H1 (cell line): ENCODE data around the gene ARHGEF11. TPM values are rescaled to one million over a fixed set of nuclear protein-coding genes. Genes with fewer than 3 reads are reported as not detected.

ENCODE experiments used
- CTCF ChIA-PET: fragments of 300-600 bp; sonication (Branson Sonifier 250); formaldehyde crosslinking; loops from one replicate; lab custom pipeline; 2021; ENCODE audit not compliant: partially characterized antibody; lab: Charles Lee
- POLR2A ChIA-PET: fragments of 300-600 bp; sonication (Branson Sonifier 250); formaldehyde crosslinking; loops from one replicate; lab custom pipeline; 2021; ENCODE audit warnings: inconsistent platforms; ENCODE audit not compliant: partially characterized antibody; lab: Charles Lee
- DNase-seq, 2 experiments: peaks; one replicate each; pipeline versions ENCODE4 v3.0.0 to v3.0.0-alpha.2; 2010 to 2022; ENCODE audit warnings: low spot score in 2 of 2, low read depth in 1 of 2, mixed read lengths in 1 of 2
- FAIRE-seq: peaks from 2 replicates; lab custom pipeline; 2011; peaks lifted over from hg19 to GRCh38; lab: Jason Lieb, UNC
- H2AFZ ChIP-seq: 2 replicates; pipeline ENCODE4 v1.8.1; 2012; ENCODE audit warnings: low read length, inconsistent platforms
- H2AK5ac ChIP-seq: 2 replicates; pipeline ENCODE4 v1.6.1; 2013; ENCODE audit warnings: low read depth, low read length
- H2BK120ac ChIP-seq: replicated peaks from 2 replicates; pipeline ENCODE3; 2013; ENCODE audit warnings: low read depth, low read length, inconsistent platforms
- H2BK12ac ChIP-seq: 2 replicates; pipeline ENCODE4 v1.6.1; 2013; ENCODE audit warnings: low read depth, low read length
- H2BK15ac ChIP-seq: 2 replicates; pipeline ENCODE4 v1.6.1; 2013; ENCODE audit warnings: low read length
- H2BK20ac ChIP-seq: 2 replicates; pipeline ENCODE4 v1.6.1; 2013; ENCODE audit warnings: low read length
- H2BK5ac ChIP-seq: 2 replicates; pipeline ENCODE4 v1.6.1; 2013; ENCODE audit warnings: low read depth, low read length
- H3K14ac ChIP-seq: 2 replicates; pipeline ENCODE4 v1.6.1; 2013; ENCODE audit warnings: inconsistent platforms; ENCODE audit not compliant: insufficient read length
- H3K18ac ChIP-seq: 2 replicates; pipeline ENCODE4 v1.6.1; 2013; ENCODE audit warnings: low read length; ENCODE audit errors: extremely low read depth
- H3K23ac ChIP-seq: 2 replicates; pipeline ENCODE4 v1.6.1; 2013; ENCODE audit warnings: inconsistent platforms; ENCODE audit not compliant: insufficient read length
- H3K23me2 ChIP-seq: 2 replicates; pipeline ENCODE4 v1.6.1; 2013; ENCODE audit warnings: low read depth, low read length
- H3K27ac ChIP-seq: 2 replicates; pipeline ENCODE4 v1.6.1; 2011; ENCODE audit warnings: low read depth, low read length, inconsistent platforms
- H3K27me3 ChIP-seq, 4 experiments: replicated peaks in 1 of 4; 1 replicate in 1 of 4; 2 replicates in 3 of 4; pipeline versions ENCODE4 v1.6.1 to v1.8.1; 2011 to 2013; ENCODE audit warnings: low read length in 3 of 4, mild to moderate bottlenecking in 3 of 4, inconsistent platforms in 2 of 4, mixed read lengths in 2 of 4, moderate library complexity in 1 of 4; ENCODE audit not compliant: control insufficient read depth in 3 of 4, insufficient read depth in 3 of 4; ENCODE audit errors: extremely low read depth in 1 of 4
- H3K36me3 ChIP-seq, 4 experiments: 2 replicates each; pipeline versions ENCODE4 v1.6.1 to v1.8.1; 2011 to 2013; ENCODE audit warnings: mild to moderate bottlenecking in 4 of 4, low read length in 3 of 4, moderate library complexity in 2 of 4, control low read depth in 1 of 4, inconsistent platforms in 1 of 4; ENCODE audit not compliant: insufficient read depth in 4 of 4, control insufficient read depth in 2 of 4
- H3K4ac ChIP-seq: replicated peaks from 2 replicates; pipeline ENCODE3; 2013; ENCODE audit warnings: low read length, low read depth, mixed read lengths, inconsistent platforms; ENCODE audit not compliant: insufficient read length
- H3K4me1 ChIP-seq, 4 experiments: replicated peaks in 1 of 4; 1 replicate in 1 of 4; 2 replicates in 3 of 4; pipeline versions ENCODE4 v1.6.1 to v1.8.1; 2011 to 2013; ENCODE audit warnings: low read length in 3 of 4, inconsistent platforms in 2 of 4, mixed read lengths in 1 of 4; ENCODE audit not compliant: insufficient read depth in 4 of 4, control insufficient read depth in 3 of 4
- H3K4me2 ChIP-seq, 2 experiments: 2 replicates each; pipeline versions ENCODE4 v1.6.1 to v1.8.1; 2011 to 2013; ENCODE audit warnings: low read depth in 2 of 2, low read length in 2 of 2, control low read depth in 1 of 2, inconsistent platforms in 1 of 2, mild to moderate bottlenecking in 1 of 2; ENCODE audit not compliant: insufficient read depth in 1 of 2
- H3K4me3 ChIP-seq, 4 experiments: fragments of 200-600, 300-600 bp in 1 of 4; sonication (generic), shearing (Covaris generic), sonication (Bioruptor Twin) in 1 of 4; 2 replicates each; pipeline versions ENCODE4 v1.5.1 to v1.8.1; 2011 to 2016; ENCODE audit warnings: low read length in 4 of 4, low read depth in 3 of 4, control low read depth in 2 of 4, inconsistent platforms in 2 of 4, mild to moderate bottlenecking in 2 of 4, mixed read lengths in 1 of 4, moderate library complexity in 1 of 4; ENCODE audit not compliant: insufficient read depth in 2 of 4; ENCODE audit errors: extremely low read depth in 1 of 4
- H3K56ac ChIP-seq: replicated peaks from 2 replicates; pipeline ENCODE3; 2013; ENCODE audit warnings: low read depth, mild to moderate bottlenecking, mixed read lengths, low read length, inconsistent platforms; ENCODE audit not compliant: insufficient read length
- H3K79me1 ChIP-seq: 2 replicates; pipeline ENCODE4 v1.6.1; 2013; ENCODE audit warnings: low read depth, low read length, control low read depth
- H3K79me2 ChIP-seq, 2 experiments: 2 replicates each; pipeline versions ENCODE4 v1.6.1 to v1.8.1; 2012 to 2013; ENCODE audit warnings: low read length in 2 of 2, mild to moderate bottlenecking in 2 of 2, inconsistent platforms in 1 of 2; ENCODE audit not compliant: insufficient read depth in 2 of 2, control insufficient read depth in 1 of 2
- H3K9ac ChIP-seq, 4 experiments: replicated peaks in 1 of 4; 1 replicate in 1 of 4; 2 replicates in 3 of 4; pipeline versions ENCODE4 v1.6.1 to v1.8.1; 2011 to 2013; ENCODE audit warnings: low read depth in 3 of 4, low read length in 3 of 4, control low read depth in 2 of 4, mild to moderate bottlenecking in 2 of 4, moderate library complexity in 2 of 4, inconsistent platforms in 1 of 4; ENCODE audit errors: extremely low read depth in 1 of 4
- H3K9me3 ChIP-seq, 2 experiments: 2 replicates each; pipeline versions ENCODE4 v1.6.1 to v1.8.1; 2012 to 2013; ENCODE audit warnings: mild to moderate bottlenecking in 2 of 2, moderate library complexity in 2 of 2, control low read depth in 1 of 2, inconsistent platforms in 1 of 2, low read depth in 1 of 2, low read length in 1 of 2, mixed read lengths in 1 of 2; ENCODE audit not compliant: insufficient read depth in 2 of 2
- H4K20me1 ChIP-seq, 2 experiments: replicated peaks in 1 of 2; 2 replicates each; pipeline versions ENCODE3 to v1.8.1; 2011 to 2013; ENCODE audit warnings: inconsistent platforms in 2 of 2, low read length in 2 of 2, mild to moderate bottlenecking in 1 of 2; ENCODE audit not compliant: insufficient read depth in 2 of 2, control insufficient read depth in 1 of 2
- H4K5ac ChIP-seq: 2 replicates; pipeline ENCODE4 v1.6.1; 2013; ENCODE audit warnings: low read length, low read depth, mixed read lengths, inconsistent platforms; ENCODE audit not compliant: insufficient read length
- H4K8ac ChIP-seq: 2 replicates; pipeline ENCODE4 v1.8.0; 2013; ENCODE audit warnings: mild to moderate bottlenecking, moderate library complexity, low read length, inconsistent platforms; ENCODE audit not compliant: insufficient read depth; ENCODE audit errors: extremely low read depth
- H4K91ac ChIP-seq: replicated peaks from 2 replicates; pipeline ENCODE3; 2013; ENCODE audit warnings: low read length, mixed read lengths, inconsistent platforms; ENCODE audit not compliant: insufficient read length
- ATF2 ChIP-seq: IDR thresholded peaks from 2 replicates; pipeline ENCODE4 v1.6.1; 2012; ENCODE audit warnings: low read length, inconsistent platforms
- HDAC6 ChIP-seq: IDR thresholded peaks from one replicate; pipeline ENCODE4 v1.7.1; 2012; ENCODE audit warnings: low read depth, mild to moderate bottlenecking, inconsistent platforms, low read length, moderate library complexity
- KDM1A ChIP-seq: fragments of 200-600, 300-600 bp; sonication (generic); IDR thresholded peaks from 2 replicates; pipeline ENCODE4 v1.7.1; 2016; ENCODE audit warnings: mild to moderate bottlenecking, low read length, borderline replicate concordance
- WGBS, 2 experiments: shearing (Covaris generic) in 1 of 2; methylation state at CpG; one replicate each; pipeline versions ENCODE4 v1.1.6 to v1.1.7; 2013 to 2015; ENCODE audit warnings: low lambda C conversion rate in 2 of 2, mixed read lengths in 2 of 2, inconsistent platforms in 1 of 2, low coverage in 1 of 2, missing lambda C conversion rate in 1 of 2; ENCODE audit not compliant: insufficient replicate concordance in 2 of 2, insufficient coverage in 1 of 2, insufficient read length in 1 of 2; ENCODE audit errors: extremely low coverage in 1 of 2, missing lambda C conversion rate in 1 of 2; 5-methylcytosine and 5-hydroxymethylcytosine counted together
- polyA plus RNA-seq, 7 experiments: library from polyadenylated mRNA; depleted of rRNA in 3 of 7; stranded (reverse) in 5 of 7; unstranded in 2 of 7; fragments of >200 nt in 5 of 7; fragments of 200-250 nt in 2 of 7; gene quantifications; 1 replicate in 5 of 7; 2 replicates in 1 of 7; 4 replicates in 1 of 7; pipeline versions ENCODE4 v1.2.1 to v1.2.3, GENCODE V29; 2011 to 2013; ENCODE audit warnings: missing spikeins in 2 of 7, mixed read lengths in 2 of 7
- total RNA-seq: library from RNA; stranded (reverse); fragmentation: NEBNext Ultra II Directional; extraction: Animal tissue kit (Norgen Biotek cat#: 25700); gene quantifications from 2 replicates; pipeline ENCODE4 v1.2.1, GENCODE V29; 2021

ARHGEF11 gene
- total and polyA plus RNA-seq, 2 of the 8 experiments (the other 6 are each of a cell fraction or from before 2014, with no cell fraction given): 19.9 to 33.1 TPM

GRCh38 chr1:157021688-157022087 is 23.9 kb downstream of the ARHGEF11 start:
- no peak overlapping the region for H3K9ac ChIP-seq
- no peak overlapping the region for H3K14ac ChIP-seq
- H3K4me1 ChIP-seq: peaks cover 0 to 2% (median 0%) of the 10 kb centered on the region in 4 experiments; a peak in 1 of 7 replicates
- no peak overlapping the region for H2BK12ac ChIP-seq
- no peak overlapping the region for H3K4ac ChIP-seq
- no peak for FAIRE-seq
- H3K4me2 ChIP-seq: no peak overlapping the region
- H2BK20ac ChIP-seq: no peak overlapping the region
- POLR2A ChIA-PET: no interaction called here
- H4K8ac ChIP-seq: no peak overlapping the region
- no peak overlapping the region for H4K91ac ChIP-seq
- no peak overlapping the region for H2AFZ ChIP-seq
- H3K79me2 ChIP-seq: peaks cover 8 to 81% of the 10 kb centered on the region in 2 experiments
- H3K18ac ChIP-seq: no peak overlapping the region
- no peak overlapping the region for H2BK5ac ChIP-seq
- H3K27ac ChIP-seq: no peak overlapping the region
- no peak overlapping the region for H3K4me3 ChIP-seq
- no peak overlapping the region for H2BK15ac ChIP-seq
- no peaks in the 10 kb centered on the region for H3K23me2 ChIP-seq
- TF ChIP-seq ATF2: no peak
- no peak for TF ChIP-seq KDM1A
- no peak for TF ChIP-seq HDAC6
- DNase-seq: no peak
- CTCF ChIA-PET: no interaction called here
- WGBS, 2 experiments: 86% methylated on average over 1 of the region's 1 CpG; no CpG with 5 or more reads in 1 of the 2 experiments
- H3K23ac ChIP-seq: no peak overlapping the region
- peaks cover 2 to 18% of the 10 kb centered on the region in 2 experiments; a peak in 2 of 4 replicates for H3K9me3 ChIP-seq
- H3K27me3 ChIP-seq: no peaks in the 10 kb centered on the region
- H3K56ac ChIP-seq: no peak overlapping the region
- no peak overlapping the region for H2AK5ac ChIP-seq
- H3K79me1 ChIP-seq: peaks cover 4% of the 10 kb centered on the region
- peaks cover 0 to 4% of the 10 kb centered on the region in 2 experiments for H4K20me1 ChIP-seq
- peaks cover 0 to 4% (median 0%) of the 10 kb centered on the region in 4 experiments; a peak in 1 of 8 replicates for H3K36me3 ChIP-seq
- no peak overlapping the region for H4K5ac ChIP-seq
- H2BK120ac ChIP-seq: no peak overlapping the region
